Heart left ventricle (tissue), 16 donors: ENCODE measurements around the gene RYR3. TPM values are rescaled to one million over a fixed set of nuclear protein-coding genes. Genes with fewer than 3 reads are reported as not detected.

Experiments
- ATAC-seq, 4 donors: fragments of 200-7000 bp; cut with Tn5 transposase; one replicate each; pipeline ENCODE4 v1.9.1; 2020 to 2022; ENCODE audit warnings: moderate library complexity in 4 of 4, mild to moderate bottlenecking in 3 of 4, moderate number of reproducible peaks in 1 of 4
- DNase-seq, 5 donors: peaks; one replicate each; pipeline ENCODE4 v3.0.0-alpha.2; 2020
- H3K27ac ChIP-seq, 12 donors: fragments of 200-600 bp; sonication (generic) in 4 of 12; one replicate each; pipeline versions ENCODE4 v1.5.0 to v1.8.0; 2016 to 2022; ENCODE audit warnings: mild to moderate bottlenecking in 2 of 12
- H3K27me3 ChIP-seq, 9 donors: fragments of 200-600 bp; sonication (generic) in 2 of 9; one replicate each; pipeline versions ENCODE4 v1.5.1 to v1.8.0; 2016 to 2022; ENCODE audit warnings: mild to moderate bottlenecking in 3 of 9
- H3K36me3 ChIP-seq, 9 donors: fragments of 200-600 bp; sonication (generic) in 2 of 9; one replicate each; pipeline versions ENCODE4 v1.5.0 to v1.8.0; 2018 to 2022; ENCODE audit warnings: mild to moderate bottlenecking in 2 of 9
- H3K4me1 ChIP-seq, 12 donors: fragments of 200-600 bp; sonication (generic) in 4 of 12; one replicate each; pipeline versions ENCODE4 v1.5.0 to v1.8.0; 2016 to 2022; ENCODE audit warnings: mild to moderate bottlenecking in 3 of 12
- H3K4me3 ChIP-seq, 12 donors: fragments of 200-600 bp; sonication (generic) in 4 of 12; one replicate each; pipeline versions ENCODE4 v1.5.0 to v1.8.0; 2017 to 2022; ENCODE audit warnings: mild to moderate bottlenecking in 9 of 12, moderate library complexity in 4 of 12
- H3K9me3 ChIP-seq, 12 donors: fragments of 200-600 bp; sonication (generic) in 4 of 12; one replicate each; pipeline versions ENCODE4 v1.5.0 to v1.8.0; 2016 to 2022; ENCODE audit warnings: mild to moderate bottlenecking in 1 of 12
- POLR2A ChIP-seq, 2 donors: fragments of 450-650 bp; IDR thresholded peaks; one replicate each; pipeline ENCODE4 v1.6.1; 2017; ENCODE audit warnings: antibody characterized with exemption in 2 of 2, mild to moderate bottlenecking in 2 of 2, moderate library complexity in 2 of 2
- WGBS, 4 donors: extraction: QIAGEN DNeasy Blood & Tissue Kit in 2 of 4; methylation state at CpG; one replicate each; pipeline versions ENCODE4 v1.1.5 to v1.1.7; 2013 to 2018; 5-methylcytosine and 5-hydroxymethylcytosine counted together
- intact Hi-C, 10 donors: fragments of 100-400 bp; cut with DNase I; formaldehyde crosslinking; loops; one replicate each; pipeline versions ENCODE4 v1.11.1 to v1.14.2; 2022
- polyA plus RNA-seq, 2 donors: library from polyadenylated mRNA; stranded (reverse); fragments of 200-250 nt; gene quantifications; one replicate each; pipeline ENCODE4 v1.2.3, GENCODE V29; 2013
- total RNA-seq, 9 donors: library from RNA; depleted of rRNA in 2 of 9; stranded (reverse); fragments of >200 nt in 2 of 9; fragmentation: NEBNext Ultra II Directional in 3 of 9; extraction: Animal tissue kit (Norgen Biotek cat#: 25700) in 3 of 9; gene quantifications; one replicate each; pipeline versions ENCODE4 v1.1.0 to v1.2.4, GENCODE V29; 2016 to 2023
- TF ChIP-seq, protein P1 (sequence below), 12 donors: fragments of 200-600 bp; sonication (generic) in 4 of 12; IDR thresholded peaks; one replicate each; pipeline versions ENCODE4 v1.5.0 to v1.8.0; 2018 to 2022; ENCODE audit warnings: antibody characterized with exemption in 12 of 12, mild to moderate bottlenecking in 5 of 12
- donor health status: ischemic (EF 13 %, LVEDD 7.1; RV severe dilation, severe dysfunction).
- donor health status: healthy with polysubstance abuse.
- donor health status: DM: no; HTN: yes; CAD: no.
- donor health status: DM: no; HTN: no; CAD: no.
- donor health status: ischemic (EF 25% LVEDD 6.9; RV normal size, moderate dysfunction).
- donor health status: ischemic (EF 25% LVEDD 5.7; RV mildly dilated, moderate dysfunction).
- donor health status: healthy.
- donor health status: DM: yes; HTN: yes; CAD: no.
- donor health status: ischemic (EF 35%, LVEDD 5.7; RV mildly dilated, moderate dysfunction).
- donor health status: nonischemic (EF 11% LVEDD 7.7; RV severe dilation, severe dysfunction).
- donor health status: DM: yes; HTN: yes; CAD: no.
- donor health status: PGD.
- donor health status: ischemic (EF 29% LVEDD 5.4; RV normal size, mild dysfunction).
- donor health status: nonischemic (EF 23%, LVEDD 6.1; RV moderate dilation, normal function).

Gene RYR3
- total and polyA plus RNA-seq, 11 donors = 0.01 to 0.35 (median 0.23) TPM; not detected in 2

DNA sequence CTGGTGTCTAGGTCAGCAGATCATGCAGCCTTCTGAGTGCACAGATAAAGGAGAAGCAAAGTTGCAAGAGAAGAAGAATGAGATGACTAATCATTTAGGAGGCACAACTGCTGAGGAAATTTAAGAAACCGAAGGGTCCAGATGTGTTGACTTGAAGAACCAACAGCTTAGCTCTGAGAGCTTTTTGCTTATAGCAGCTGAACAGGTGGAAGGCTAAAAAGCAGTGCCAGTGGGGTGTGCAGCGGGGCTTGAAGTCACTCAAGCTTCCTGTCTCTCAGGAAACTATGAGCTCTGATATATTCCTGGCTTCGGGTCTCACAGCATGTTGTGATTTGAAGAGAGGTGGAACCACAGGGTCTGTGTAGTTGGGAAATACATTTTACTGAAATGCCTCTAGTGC is 305.7 kb downstream of the RYR3 start:
- WGBS, 4 donors = 61 to 83% (median 62%) methylated on average over 3 of the region's 3 CpGs
- no peaks in the 10 kb centered on the region for H3K4me1 ChIP-seq
- no peak overlapping the region for H3K4me3 ChIP-seq
- H3K36me3 ChIP-seq = no peaks in the 10 kb centered on the region
- intact Hi-C loops = no loop called here
- TF ChIP-seq, protein P1, sequence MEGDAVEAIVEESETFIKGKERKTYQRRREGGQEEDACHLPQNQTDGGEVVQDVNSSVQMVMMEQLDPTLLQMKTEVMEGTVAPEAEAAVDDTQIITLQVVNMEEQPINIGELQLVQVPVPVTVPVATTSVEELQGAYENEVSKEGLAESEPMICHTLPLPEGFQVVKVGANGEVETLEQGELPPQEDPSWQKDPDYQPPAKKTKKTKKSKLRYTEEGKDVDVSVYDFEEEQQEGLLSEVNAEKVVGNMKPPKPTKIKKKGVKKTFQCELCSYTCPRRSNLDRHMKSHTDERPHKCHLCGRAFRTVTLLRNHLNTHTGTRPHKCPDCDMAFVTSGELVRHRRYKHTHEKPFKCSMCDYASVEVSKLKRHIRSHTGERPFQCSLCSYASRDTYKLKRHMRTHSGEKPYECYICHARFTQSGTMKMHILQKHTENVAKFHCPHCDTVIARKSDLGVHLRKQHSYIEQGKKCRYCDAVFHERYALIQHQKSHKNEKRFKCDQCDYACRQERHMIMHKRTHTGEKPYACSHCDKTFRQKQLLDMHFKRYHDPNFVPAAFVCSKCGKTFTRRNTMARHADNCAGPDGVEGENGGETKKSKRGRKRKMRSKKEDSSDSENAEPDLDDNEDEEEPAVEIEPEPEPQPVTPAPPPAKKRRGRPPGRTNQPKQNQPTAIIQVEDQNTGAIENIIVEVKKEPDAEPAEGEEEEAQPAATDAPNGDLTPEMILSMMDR (IDR thresholded peaks at IDR 0.05) = no peak
- no peak for TF ChIP-seq POLR2A (IDR thresholded peaks at IDR 0.05)
- peaks cover 0 to 3% (median 0%) of the 10 kb centered on the region in 9 donors for H3K27me3 ChIP-seq
- no peak for ATAC-seq
- H3K9me3 ChIP-seq = no peaks in the 10 kb centered on the region
- no peak overlapping the region for H3K27ac ChIP-seq
- DNase-seq = no peak

DNA sequence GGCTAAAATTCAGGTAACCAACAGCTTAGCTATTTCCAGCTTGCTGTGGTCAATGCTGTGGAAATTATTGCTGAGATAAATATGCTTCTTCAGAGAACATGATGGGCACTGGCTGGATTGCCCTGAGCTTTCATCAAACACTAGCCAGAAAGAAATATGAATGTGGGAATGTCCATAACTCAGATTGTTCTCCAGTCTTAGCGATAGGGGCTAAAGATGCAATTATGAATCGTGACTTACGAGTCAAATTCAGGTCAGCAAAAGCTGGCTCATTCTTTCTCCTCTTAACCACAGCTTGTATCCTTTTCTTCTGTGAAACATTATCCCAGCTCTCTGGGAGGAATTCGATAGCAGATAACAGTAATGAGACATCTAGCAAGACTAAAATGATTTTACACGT is 307.6 kb downstream of the RYR3 start:
- H3K27me3 ChIP-seq = peaks cover 0 to 3% (median 0%) of the 10 kb centered on the region in 9 donors
- H3K4me1 ChIP-seq = no peaks in the 10 kb centered on the region
- H3K4me3 ChIP-seq = no peak overlapping the region
- 53 to 60% (median 58%) methylated on average over 5 of the region's 5 CpGs for WGBS, 4 donors
- ATAC-seq = no peak
- no peak overlapping the region for H3K27ac ChIP-seq
- H3K36me3 ChIP-seq = no peaks in the 10 kb centered on the region
- TF ChIP-seq POLR2A (IDR thresholded peaks at IDR 0.05) = no peak
- TF ChIP-seq, protein P1 (IDR thresholded peaks at IDR 0.05) = no peak
- H3K9me3 ChIP-seq = no peaks in the 10 kb centered on the region
- DNase-seq = no peak
- intact Hi-C loops = no loop called here

DNA sequence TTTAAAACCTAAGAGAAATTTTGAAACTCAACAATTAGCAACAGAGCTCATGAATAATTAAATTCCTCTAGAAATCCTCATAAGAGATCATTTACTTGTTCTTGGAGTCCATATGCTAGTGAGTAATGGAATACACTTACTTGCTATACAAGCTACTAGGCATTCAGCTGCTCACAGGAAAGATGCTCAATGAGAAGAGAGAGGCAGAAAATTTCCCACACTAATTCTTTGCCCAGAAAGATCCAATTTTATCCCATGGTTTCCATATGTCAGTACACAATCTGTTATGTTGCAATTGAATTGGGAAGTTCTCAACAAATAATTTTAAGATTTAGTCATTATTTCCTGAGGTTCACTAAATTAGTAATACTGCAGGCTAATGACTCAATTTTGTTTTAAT is 310.4 kb downstream of the RYR3 start:
- Histone ChIP-seq H3K4me1 (no peaks in the 10 kb centered on the region), H3K9me3 (no peaks in the 10 kb centered on the region), H3K4me3 (no peak overlapping the region), H3K27me3 (no peaks in the 10 kb centered on the region), H3K27ac (no peak overlapping the region), H3K36me3 (no peaks in the 10 kb centered on the region)
- ATAC-seq (no peak), DNase-seq (no peak)
- intact Hi-C loops = no loop called here
- TF ChIP-seq, protein P1 (IDR thresholded peaks at IDR 0.05) = no peak
- TF ChIP-seq POLR2A (IDR thresholded peaks at IDR 0.05) = no peak

DNA sequence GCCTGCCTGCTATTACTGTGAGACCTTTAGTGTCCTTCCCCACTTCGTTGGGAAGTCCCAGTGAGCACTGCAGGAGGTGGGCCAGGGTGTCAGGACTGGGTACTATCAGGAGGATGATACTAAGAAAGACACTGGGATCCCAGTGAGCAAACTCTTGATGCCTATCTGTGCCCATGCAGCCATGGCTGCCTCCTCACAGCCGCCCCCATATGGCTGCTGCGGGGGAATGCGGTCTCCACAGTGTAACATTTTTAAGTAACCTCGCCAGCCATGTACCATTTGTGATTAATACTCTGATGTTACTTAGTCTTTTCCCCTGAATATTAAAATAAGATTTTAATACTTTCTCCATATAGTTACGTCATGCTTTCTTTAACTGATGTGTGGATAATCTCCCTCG is 312.2 kb downstream of the RYR3 start:
- intact Hi-C loops = no loop called here
- no peak for DNase-seq

More for the DNA sequence above, 312.2 kb downstream of the RYR3 start:
- Histone ChIP-seq H3K27ac (no peak overlapping the region), H3K4me3 (no peak overlapping the region), H3K27me3 (no peaks in the 10 kb centered on the region), H3K9me3 (no peaks in the 10 kb centered on the region), H3K4me1 (no peaks in the 10 kb centered on the region), H3K36me3 (no peaks in the 10 kb centered on the region)
- no peak for ATAC-seq
- 78 to 82% (median 81%) methylated on average over 7 of the region's 7 CpGs for WGBS, 4 donors
- TF ChIP-seq, protein P1 (IDR thresholded peaks at IDR 0.05) = no peak
- no peak for TF ChIP-seq POLR2A (IDR thresholded peaks at IDR 0.05)
